Retina (tissue), 1 donor: ENCODE results near the gene DPP4.
"Not testable (repeated sequence)": the region's sequence is repeated elsewhere in the genome, so short reads cannot be mapped to it uniquely, and the experiment has no call there.

Experiments used
- DNase-seq: peaks from one replicate; pipeline ENCODE4 v3.0.0-alpha.2; 2016

The DPP4 gene

DNA sequence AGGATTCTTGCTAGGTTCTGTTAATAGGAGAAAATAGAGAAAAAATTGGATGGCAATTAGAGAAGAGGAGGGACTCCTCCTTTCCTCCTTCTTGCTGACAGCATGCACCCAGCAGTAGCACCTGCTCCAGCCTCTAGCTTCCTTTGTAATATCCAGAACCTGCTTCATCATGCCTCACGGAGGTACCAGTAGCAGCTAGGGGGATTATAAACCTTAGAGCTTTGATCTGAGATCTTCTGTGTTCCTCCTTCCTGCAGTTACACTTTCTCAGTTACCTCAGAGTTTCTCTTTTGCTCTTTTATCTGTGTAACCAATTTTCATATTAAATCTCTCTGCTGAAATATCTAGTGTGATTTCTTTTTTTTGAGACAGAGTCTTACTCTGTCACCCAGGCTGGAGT lies 16.6 kb downstream of the DPP4 start:
- DNase-seq: no peak

DNA sequence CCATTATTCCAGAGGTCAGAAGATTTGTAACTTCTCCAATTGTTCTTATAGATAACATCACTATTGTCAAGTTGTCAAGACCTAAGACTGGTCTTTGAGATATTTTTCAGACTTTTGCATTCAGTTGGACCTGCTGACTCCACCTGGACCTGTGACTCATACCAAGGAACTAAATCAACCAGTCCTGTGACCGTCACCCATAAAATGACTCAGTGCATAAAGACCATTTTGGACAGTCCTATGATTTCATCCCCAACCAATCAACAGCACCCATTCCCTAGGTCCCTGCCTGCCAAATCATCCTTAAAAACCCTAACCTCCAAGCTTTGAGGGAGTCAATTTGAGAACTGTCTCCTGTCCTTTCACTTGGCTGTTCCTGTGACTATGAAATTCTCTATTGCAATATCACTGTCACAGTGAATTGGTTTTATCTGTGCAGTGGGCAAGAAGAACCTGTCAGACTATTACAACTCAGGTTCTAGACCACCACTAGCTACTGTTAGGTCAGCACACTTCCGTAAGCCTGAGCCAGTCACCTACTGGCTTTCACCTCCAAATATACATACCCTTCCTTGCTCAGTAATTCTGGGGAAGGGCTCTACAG lies 17.1 kb downstream of the DPP4 start:
- DNase-seq: no peak

DNA sequence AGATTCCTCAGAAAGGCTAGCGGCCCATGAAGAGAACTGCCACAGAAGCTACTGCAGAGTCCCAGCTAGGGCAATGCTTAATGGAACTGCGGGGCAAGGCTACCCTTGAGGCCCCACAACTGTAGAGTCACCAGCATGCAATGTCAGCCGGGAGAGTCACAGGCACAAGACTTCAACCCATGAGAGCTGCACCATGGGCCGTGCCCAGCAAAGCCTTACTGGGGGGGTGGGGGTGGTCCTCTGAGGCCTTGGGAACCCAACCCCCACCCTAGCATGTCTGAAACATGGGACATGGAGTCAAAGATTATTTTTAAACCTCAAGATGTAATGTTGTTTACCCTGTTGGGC lies 20.2 kb downstream of the DPP4 start:
- DNase-seq: no peak

GRCh38 chr2:162053066-162053807 lies 20.8 kb downstream of the DPP4 start:
- no peak for DNase-seq

DNA sequence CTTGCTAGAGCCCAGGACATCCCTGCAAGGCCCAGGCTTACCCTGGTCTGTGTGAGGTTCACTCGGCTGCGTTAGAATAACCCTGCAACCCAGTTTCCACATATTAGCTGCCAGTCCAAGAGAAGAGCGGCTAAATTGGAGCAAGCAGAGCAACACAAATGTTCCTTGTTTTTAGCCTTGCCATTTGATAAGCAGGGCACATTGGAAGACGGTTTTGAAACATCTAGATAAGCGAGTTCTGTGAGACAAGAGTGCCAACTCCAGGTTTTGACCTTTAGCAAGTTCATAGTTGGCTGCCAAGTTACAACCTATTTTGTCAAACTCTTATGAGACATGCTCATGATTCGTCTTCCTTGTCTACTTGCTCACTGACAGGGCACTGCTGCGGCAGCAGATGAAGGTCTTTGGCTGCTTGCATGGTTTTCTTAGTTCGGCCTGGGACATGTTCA lies 23.5 kb downstream of the DPP4 start:
- no peak for DNase-seq

DNA sequence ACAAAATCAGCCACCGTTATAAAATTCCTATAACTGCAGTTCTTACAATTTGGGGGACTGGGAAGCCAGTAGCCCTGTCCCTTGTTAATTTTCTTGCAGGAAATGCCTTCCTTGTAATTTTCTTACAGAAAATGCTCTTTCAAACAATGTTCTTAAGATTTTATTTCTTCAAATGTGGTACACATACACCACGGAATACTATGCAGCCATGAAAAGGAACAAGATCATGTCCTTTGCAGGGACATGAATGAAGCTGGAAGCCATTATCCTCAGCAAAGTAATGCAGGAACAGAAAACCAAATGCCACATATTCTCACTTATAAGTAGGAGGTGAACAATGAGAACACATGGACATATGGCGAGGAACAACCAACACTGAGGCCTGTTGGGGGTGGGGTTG lies 24.9 kb downstream of the DPP4 start:
- DNase-seq: not testable (repeated sequence)

GRCh38 chr2:162044586-162044985 lies 29.4 kb downstream of the DPP4 start:
- DNase-seq: no peak

DNA sequence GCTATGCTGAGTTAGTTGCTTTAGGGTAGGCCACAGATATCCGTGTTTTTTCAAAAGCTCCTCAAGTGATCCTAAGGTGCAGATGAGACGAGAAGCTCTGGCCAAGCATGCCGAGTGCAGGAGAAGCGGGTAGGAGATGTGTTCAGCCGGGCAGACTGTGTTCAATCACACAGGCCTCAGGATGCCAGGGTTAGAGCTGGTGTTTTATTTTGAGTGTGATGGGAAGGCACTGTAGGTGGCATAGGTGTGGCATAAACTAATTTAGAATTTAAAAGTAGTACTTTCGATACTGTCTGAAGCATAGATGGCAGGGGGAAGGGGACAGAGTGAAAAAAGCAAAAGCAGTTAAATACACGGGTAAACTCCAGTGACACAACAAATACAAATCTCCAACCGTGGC lies 30.9 kb downstream of the DPP4 start:
- DNase-seq: no peak

GRCh38 chr2:162041485-162041884 lies 32.5 kb downstream of the DPP4 start:
- no peak for DNase-seq

GRCh38 chr2:162038725-162039124 lies 35.3 kb downstream of the DPP4 start:
- no peak for DNase-seq

- no peak for DNase-seq
Measured at GRCh38 chr2:162037886-162038285, 36.1 kb downstream of the DPP4 start.

DNA sequence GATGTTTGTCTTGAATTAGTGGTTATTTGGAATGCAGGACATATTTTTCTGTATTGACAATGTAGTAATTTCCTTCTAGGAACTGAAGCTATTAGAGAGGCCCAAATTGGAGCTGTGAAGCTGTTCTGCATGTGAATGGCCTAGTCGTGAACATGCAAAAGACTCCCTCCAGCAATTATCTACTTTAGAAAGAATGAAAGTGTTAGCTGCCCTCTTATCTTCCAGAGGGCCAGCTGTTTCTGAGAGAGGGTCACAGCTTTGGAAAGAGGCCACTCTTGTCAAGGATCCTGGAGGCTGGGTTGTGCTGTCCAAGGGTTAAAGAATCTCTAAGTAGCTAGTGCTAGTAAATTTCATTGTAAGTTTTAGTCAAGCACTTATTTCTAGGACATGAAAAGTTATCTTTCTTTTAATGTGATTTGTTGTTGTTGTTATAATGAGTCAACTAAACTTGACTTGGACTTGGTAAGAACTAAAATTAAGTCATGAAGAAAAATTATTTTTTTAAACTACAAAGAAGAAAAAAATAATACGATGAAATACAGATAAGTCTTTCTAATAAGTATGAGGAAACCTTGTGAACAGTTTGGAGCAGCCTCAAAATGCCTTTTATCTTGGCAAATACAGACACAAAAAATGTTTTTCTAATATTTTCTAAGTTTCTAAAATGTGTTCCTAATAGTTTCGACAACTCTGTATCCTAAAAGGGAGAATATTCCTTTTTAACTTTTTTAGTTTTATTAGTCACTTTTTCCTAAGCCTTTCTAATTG lies 36.8 kb downstream of the DPP4 start:
- DNase-seq: no peak

DNA sequence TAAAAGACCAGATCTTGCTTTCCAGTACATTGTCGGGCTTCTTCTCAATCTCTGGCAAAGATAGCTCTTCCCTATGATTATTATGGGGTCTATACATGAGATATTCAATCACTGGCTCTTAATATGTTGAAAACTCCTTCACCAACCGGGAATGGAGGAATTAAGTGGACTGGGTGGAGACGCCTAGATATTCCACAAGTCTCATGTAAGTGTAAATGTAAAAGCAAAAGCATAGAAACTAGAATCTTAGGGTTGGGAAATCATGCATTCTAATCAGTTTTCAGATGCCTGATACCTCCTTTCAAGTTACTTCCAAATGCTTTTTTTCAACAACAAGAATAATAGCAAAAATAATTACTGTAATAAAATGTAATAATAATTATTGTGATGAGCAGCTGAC lies 38.0 kb downstream of the DPP4 start:
- DNase-seq: no peak

GRCh38 chr2:162030363-162031190 lies 43.4 kb downstream of the DPP4 start:
- DNase-seq: no peak

GRCh38 chr2:162029287-162029901 lies 44.6 kb downstream of the DPP4 start:
- DNase-seq: no peak

DNA sequence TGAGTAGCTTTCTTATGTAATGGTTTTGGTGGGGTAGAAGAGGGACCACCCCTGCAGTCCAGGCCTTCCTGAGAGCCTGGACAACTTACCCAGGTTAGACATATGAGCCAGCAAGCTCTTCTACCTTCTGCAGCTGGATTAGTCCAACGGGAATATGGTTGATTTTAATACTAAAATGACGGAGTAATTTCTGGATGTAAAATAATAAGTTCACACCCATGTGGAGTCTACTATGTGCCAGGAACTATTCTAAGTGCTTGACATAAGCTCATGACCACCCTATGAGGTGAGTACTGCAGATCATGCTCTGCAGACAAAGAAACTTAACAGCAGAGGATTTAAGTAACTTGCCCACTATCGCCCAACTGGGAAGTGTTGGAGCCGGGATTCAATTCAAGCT lies 45.5 kb downstream of the DPP4 start:
- DNase-seq: no peak

GRCh38 chr2:162025121-162025911 lies 48.7 kb downstream of the DPP4 start:
- no peak for DNase-seq

DNA sequence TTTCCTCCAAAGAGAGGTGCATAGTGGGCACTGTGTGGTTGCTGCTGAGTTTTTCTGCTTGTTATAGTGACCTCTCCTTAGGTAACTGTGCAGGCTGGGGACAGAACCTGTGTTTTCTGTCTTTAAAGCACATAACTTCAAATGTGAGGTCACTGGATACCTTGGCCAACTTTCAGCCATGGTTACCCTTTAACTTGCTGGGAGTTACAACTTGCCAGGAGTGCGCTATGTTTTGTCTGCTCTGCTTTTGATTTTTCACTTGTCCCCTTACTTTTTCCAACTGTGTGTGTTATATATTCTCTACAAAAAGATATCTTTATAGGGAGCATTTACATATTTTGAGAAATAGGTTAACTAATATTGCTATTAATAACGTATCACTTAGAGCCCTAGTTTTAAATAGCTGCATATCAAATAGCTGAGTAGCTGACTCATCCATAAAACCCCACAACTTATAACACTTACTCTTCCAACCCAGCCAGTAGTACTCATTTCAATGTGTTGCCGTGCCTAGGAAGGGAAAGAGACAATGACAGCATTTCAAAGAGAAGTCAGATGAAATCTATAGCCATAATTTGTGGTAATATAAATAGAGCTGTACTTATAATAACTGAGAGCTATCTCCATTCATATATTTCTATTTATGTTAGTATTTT lies 51.6 kb downstream of the DPP4 start:
- no peak for DNase-seq

DNA sequence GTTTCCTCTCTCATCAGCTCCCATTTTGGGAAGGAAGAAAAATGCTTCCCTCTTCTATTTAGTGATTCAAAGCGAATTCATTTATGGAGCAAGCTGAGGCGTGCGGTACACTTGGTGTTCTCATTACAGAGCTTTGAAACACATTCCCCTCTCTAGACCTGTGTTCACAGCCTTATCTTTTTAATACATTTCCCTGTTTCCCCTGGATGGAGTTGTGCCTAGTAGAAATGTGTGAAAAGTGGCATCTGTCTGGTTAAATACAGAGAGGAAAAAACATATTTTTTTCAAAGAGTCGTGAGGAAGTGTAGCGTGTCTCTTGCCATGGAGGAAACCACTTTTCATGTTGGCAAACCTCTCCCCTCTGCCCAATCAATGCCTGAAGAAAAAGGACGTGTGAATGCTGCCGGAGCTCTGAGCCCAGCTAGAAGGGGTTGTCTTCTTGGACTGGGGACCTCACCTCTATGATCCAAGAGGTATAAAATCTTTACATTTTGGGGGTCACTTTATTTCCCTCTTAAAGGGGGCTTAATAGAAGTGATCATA lies 52.4 kb downstream of the DPP4 start:
- DNase-seq: no peak

DNA sequence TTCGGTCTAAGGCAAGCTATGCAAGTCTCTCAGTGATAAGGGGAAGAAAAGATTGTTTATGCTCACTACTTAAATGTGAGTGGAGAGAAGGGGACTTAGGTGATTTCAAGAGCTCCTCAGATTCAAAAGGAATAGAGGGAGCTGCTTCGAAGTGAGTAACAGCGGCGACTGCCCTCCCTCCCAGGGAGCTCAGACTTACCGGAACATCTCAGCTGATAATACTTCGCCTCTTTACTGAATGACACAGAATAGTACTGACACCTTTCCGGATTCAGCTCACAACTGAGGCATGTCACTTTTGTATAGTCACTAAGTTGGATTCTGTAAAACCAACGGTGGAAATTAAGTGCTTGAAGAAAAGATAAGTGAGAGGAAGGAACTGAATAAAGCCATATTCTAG lies 55.5 kb downstream of the DPP4 start:
- DNase-seq: no peak

DNA sequence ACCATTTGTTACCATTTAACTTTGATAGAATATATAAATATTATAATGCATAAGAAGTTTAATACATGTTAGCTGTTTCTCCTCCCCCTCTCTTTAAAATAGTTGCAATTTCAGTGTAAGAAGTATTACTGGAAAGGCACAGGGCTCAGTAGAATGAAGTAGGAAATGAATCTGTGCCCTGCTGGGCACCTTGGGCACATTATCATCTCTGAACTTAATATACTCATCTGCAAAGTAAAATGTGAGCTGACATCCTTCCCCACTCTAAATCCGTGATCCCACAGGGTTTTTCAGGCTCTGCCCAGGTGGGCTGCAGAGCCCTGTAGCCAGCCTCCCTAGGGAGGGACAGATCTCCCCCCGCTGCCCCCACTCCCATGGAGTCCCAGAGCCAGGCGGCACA lies 56.8 kb downstream of the DPP4 start:
- no peak for DNase-seq
